SK-N-DZ (cell line): ENCODE results near the gene NKX2-4.
A peak's percentile ranks its signal among the peaks of the same experiment; 100 is the strongest.
"Not testable (repeated sequence)": the region's sequence is repeated elsewhere in the genome, so short reads cannot be mapped to it uniquely, and the experiment has no call there.

Experiments used
- DNase-seq: peaks from one replicate; pipeline ENCODE4 v3.0.0-alpha.2; 2015; ENCODE audit warnings: low spot score

Gene NKX2-4

DNA sequence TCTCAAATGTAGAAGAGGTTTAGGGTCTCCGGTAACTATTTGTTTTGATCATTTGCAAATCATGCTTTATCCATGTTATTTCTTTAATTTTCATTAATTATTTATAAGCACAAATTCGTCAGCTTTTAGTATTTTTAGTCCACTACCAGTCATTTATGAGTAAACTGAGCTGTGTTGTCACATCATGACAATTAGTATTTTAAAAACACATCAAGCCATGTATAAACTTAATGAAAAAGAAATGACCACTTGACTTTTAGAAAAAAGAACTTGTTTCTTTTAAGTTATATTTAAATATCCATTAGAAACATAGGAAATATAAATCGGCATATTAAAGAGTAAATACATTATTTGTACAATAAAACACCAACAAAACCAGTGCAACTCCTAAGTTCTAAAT is 2.8 kb downstream of the NKX2-4 start:
- DNase-seq, result no peak

DNA sequence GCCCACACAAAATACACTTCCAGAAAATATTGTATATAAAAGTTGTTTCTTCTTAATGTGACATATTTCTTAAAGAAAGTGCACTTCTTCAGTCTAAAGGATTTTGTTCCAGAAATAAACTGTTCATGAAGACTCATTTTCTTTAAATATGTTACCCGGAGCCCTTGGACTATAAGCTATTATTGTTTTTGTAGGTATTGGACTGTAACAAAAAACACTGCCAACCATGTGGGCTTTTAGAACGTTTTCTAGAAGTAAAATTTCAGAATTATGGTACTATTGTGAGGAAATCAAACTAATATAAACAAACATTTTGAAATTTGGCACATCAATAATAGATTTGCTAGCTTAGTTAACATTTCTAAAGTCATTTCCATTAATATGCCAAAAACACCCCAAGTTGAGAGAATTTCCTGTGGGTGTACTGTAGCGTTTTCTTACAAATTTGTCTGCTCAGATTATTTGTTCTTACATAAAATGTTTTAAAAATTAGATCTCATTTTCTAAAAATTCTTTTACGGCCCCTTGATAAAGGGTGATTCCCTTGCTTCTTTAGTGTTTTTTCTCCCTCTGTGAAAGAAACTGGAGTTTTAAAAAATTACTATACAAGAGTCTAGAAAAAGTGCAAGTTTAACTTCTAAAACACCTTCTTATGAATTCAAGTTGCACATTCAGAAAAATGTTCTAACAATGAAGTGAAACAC is 3.4 kb downstream of the NKX2-4 start:
- no peak for DNase-seq

- DNase-seq, result no peak
Observed at GRCh38 chr20:21393166-21393565, 4.2 kb downstream of the NKX2-4 start.

DNA sequence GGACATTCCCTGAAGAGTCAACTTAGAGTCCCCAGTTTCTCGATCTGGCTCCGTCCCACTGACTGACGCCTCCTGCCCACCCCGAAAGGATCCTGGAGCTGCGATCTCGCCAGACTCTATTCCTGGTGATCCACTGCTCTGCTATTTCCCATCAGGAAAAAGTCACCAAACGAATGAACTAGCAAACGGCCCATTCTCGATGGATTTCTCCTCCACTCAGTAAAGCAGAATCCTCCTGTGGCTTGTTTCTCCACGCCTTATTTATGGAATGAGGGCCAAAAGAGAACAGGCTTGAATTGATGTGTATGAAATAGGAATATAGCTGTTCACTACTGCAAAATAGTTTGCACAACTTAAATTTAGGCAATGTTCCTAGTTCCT is 5.4 kb downstream of the NKX2-4 start:
- no peak for DNase-seq

DNA sequence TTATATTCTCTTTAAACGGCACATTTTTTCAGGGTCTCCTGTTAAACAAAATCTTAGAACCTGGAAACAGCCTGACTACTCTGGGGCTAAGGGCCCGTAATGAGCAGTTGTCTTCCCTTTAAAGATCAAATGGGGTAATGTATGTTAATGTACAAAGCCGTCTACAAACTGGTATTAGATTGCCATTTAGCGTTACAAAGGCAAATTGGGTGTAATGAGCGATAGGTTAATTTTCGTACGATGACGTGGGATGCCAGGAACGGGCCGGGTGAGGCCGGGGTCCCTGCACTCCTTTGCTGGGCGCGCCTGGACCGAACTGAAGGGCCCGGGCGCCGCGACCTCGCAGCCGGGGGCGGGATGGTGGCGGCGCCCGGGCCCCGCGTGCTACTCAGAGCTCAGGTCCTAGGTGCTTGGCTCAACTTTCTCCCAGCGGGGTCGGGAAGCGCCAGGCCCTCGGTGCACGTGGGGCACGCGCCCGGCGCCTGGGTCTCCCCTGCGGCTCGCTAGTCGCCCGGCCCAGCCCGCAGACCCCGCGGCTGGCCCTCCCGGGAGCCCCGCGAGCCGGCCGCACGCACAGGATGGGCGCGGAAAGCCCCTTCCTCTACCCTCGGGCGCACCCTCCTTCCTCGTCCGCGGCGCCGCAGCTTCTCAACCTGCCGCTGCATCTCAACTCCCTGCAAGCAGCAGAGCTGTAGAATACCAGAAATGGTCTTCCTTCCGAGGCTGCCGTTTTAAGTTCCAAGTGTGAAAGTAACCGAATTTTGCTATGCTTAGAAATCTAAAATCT is 5.9 kb downstream of the NKX2-4 start:
- no peak for DNase-seq

DNA sequence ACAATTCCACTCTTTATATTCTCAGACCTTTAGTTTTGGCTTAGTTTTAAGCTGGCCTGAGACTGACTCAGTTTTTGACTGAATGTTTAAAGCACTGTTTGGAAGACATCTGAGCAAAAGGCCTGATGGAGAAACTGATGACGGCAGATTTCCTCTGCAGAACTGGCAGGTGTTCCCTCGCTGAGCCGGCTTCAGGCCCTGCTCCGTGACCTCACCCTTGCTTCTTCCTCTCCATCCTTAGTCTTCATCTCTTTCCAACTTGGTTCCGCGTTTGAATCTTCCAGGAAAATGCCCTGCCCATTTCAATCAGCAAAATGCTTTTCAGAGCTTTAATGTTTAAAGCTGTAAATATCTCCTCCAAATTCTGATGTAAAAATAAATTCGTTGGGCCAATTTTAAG is 6.6 kb downstream of the NKX2-4 start:
- no peak for DNase-seq

- DNase-seq, result no peak
Observed at GRCh38 chr20:21389368-21389767, 8.0 kb downstream of the NKX2-4 start.

DNA sequence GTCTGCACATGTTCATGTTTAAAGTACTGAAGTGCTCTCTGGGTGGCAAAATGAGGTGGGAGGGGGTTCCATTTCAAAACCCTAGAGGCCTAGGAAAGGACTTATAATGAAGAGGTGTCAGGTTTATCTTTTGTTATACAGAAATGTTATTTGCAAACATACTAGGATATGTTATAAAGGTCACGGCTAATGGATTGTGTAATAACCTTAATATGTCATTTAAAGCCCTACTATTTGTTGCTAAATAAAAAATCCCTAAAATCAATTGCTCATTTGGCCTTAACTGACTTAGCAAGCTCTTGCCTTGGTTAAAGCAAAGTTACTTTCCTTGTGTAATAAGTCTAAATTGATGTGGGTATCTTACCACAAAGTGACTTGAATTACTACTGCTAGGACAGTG is 8.8 kb downstream of the NKX2-4 start:
- no peak for DNase-seq

- DNase-seq, result no peak
Observed at GRCh38 chr20:21387528-21387927, 9.8 kb downstream of the NKX2-4 start.

DNA sequence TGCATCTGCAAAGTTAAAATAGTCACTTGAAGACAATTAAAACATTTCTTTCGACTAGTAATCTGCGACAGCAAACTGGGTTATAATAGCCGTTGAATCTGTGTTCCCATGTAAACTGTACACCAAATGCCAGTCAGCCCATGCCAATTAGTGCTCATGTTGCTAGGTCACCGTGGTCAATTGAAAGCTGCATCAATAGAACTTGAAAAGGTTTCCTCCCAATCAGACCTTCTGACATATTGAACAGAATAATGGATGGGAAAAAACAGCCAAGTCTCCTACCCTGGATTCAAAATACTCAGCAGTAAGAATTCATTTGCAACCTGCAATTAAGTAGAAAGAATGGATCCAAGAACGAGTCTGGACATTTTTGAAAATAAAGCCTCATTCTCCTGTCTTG is 11.2 kb downstream of the NKX2-4 start:
- no peak for DNase-seq

DNA sequence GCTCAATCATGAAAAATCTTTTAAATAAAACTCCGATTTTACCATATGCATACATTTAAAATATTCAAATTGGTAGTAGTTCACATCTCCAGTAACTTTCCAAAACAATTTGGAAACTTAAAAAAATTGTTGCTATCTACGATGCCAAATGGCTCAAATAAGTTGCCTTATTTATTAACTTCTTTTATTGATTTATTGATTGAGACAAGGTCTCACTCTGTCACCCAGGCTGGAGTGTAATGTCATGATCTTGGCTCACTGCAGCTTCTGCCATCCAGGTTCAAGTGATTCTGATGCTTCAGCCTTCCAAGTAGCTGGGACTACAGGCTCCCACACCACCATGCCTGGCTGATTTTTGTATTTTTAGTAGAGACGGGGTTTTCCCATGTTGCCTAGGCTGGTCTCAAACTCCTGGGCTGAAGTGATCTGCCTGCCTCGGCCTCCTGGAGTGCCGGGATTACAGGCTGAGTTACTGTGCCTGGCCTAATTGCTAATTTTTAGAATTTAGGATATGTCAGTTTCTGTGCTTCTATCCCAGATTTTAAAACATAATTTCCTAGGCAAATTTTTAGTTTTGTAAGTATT is 12.9 kb downstream of the NKX2-4 start:
- no peak for DNase-seq

DNA sequence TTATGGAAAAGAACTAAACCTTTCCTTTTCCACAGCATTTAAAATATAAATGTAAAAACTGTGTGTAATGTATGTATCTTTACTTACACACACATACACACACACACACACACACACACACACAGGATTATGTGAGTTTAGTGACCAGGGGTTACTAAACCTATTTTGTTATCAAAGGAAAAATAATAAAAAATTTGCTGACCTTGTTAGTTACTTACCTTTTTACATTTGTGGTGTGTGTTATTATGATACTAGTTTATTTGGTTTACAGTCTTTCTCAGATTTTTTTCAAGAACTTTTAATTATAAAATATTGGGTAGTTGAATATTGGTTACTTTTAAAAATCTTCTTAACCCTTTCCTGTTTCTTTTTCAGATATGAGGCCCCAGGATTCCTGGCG is 15.7 kb downstream of the NKX2-4 start:
- DNase-seq, result no peak

DNA sequence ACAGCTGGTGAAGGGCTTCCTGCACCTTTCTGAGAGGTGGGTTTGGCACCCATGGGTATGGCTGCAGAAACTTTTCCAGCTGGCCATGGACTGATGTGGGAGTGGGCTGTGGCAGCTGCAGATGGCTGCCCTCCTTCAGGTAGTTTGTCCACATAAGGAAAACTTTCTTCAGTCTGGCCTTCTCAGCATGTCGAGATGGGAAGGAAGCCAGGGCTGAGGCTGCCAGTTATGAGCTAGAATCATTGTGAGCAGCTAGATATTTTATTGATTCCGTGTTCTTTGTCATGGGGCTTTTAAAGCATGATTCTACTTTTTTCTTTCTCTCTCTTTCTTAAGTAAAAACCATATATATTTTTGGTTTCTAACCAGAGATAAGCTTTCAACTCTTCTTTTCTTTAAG is 16.6 kb downstream of the NKX2-4 start:
- DNase-seq, result no peak

DNA sequence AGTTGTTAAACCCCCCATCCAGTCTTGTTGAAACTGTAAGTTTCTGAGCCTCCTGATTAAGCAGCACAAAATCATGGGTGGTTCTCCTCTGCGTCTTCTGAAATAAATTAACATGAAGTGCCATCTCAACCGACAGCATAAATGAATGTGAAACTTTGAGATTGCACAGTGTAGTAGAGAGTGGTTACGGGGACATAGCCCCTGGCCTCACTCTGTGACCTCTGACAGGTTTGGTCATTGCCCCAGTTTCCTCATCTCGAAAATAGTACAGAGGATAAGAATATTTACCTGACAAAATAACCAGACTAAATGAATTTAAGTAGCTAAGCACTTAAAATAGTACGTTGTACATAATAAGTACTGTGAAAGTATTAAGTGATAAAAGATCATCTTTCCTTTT is 19.1 kb downstream of the NKX2-4 start:
- peak; percentile 16 for DNase-seq

GRCh38 chr20:21377701-21378100 is 19.6 kb downstream of the NKX2-4 start:
- DNase-seq, result peak; percentile 88

DNA sequence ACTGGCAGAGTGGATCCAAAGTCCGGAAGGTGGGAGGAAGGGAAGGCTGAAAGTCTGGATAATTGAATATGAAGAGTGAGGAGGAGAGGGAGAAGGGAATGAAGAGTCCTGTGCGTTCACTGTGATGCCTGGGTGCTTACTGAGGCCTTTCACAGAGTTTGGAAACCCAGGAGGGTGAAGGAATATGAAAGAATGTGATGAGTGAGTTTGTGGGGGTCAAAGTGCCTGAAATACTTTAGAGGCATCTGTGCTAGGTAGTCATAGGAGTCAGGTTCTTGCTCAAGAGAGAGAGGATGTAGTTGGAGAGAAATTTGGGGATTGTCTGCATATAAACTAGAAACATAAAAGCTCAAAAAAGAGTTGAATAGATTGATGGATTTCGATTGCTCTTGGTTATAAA is 20.7 kb downstream of the NKX2-4 start:
- DNase-seq, result no peak

DNA sequence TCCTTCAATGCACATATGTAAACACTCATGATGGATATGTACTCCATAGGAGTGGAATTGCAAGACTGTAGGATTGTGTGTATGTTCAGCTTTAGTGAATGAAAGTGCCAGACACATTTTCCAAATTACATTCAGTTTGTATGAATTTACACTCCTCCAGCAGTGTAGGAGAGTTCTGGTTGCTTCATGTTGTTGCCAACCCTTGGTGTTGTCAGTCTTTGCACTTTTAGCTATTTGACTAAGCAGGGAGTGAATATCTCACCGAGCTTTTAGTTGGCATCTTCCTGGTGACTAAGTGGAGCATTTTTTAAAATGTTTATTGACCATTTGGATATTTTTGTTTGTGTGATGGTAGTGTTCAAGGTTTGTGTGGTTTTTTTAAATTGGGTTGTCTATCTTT is 23.9 kb downstream of the NKX2-4 start:
- DNase-seq, result no peak

GRCh38 chr20:21372016-21372415 is 25.3 kb downstream of the NKX2-4 start:
- DNase-seq, result no peak

DNA sequence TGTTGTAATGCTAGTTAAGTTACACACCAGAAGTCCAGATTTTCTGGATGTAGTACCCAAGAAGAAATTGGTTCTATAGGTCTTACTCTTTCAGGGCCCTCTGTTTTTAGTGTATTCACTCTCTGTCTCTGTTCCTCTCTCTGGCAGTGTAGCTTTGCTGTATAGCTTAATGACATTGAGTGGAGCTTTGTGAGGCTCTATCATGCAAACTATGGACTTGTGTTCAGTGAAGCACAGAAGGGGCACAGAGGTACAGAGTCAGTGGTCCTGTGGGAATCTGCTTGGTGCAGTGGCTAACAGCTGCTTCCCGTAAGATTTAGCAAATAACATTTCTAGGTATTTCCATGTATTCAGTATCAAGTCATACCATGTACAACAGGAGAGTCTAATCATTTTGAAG is 26.1 kb downstream of the NKX2-4 start:
- DNase-seq, result no peak

GRCh38 chr20:21368791-21369190 is 28.5 kb downstream of the NKX2-4 start:
- no peak for DNase-seq

GRCh38 chr20:21366273-21366672 is 31.1 kb downstream of the NKX2-4 start:
- not testable (repeated sequence) for DNase-seq

GRCh38 chr20:21365771-21366170 is 31.6 kb downstream of the NKX2-4 start:
- no peak for DNase-seq

DNA sequence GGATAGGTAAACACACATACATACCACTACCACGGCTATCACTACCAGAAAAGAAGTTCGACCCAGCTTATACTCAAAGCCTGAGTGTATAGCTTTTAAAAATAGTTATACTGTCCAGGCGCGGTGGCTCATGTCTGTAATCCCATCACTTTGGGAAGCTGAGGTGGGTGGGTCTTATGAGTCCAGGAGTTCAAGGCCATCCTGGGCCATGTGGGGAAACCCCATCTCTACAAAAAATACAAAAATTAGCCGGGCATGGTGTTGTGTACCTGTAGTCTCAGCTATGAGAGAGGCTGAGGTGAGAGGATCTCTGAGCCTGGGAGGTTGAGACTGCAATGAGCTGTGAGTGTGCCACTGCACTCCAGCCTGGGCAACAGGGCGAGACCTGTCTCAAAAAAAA is 32.9 kb downstream of the NKX2-4 start:
- DNase-seq, result no peak
